HFFc6 (cell line): ENCODE results near the gene RFC1. TPM values are rescaled to one million over a fixed set of nuclear protein-coding genes. Genes with fewer than 3 reads are reported as not detected.

Source experiments
- DNase-seq: peaks from one replicate; pipeline ENCODE4 v3.0.0-alpha.2; 2018
- H3K27ac Mint-ChIP-seq: 2 replicates; pipeline ENCODE4 v1.8.0; 2020; ENCODE audit warnings: mild to moderate bottlenecking, mixed read lengths
- H3K27me3 Mint-ChIP-seq: 2 replicates; pipeline ENCODE4 v1.8.0; 2021; ENCODE audit warnings: mild to moderate bottlenecking, moderate library complexity, mixed read lengths; ENCODE audit not compliant: insufficient read depth
- H3K36me3 Mint-ChIP-seq: 2 replicates; pipeline ENCODE4 v1.8.0; 2021; ENCODE audit warnings: low read depth, mixed read lengths
- H3K4me1 Mint-ChIP-seq: 2 replicates; pipeline ENCODE4 v1.8.0; 2020; ENCODE audit warnings: low read depth, mixed read lengths
- H3K4me3 Mint-ChIP-seq: 2 replicates; pipeline ENCODE4 v1.8.0; 2020; ENCODE audit warnings: mild to moderate bottlenecking, moderate library complexity, mixed read lengths
- H3K9me3 Mint-ChIP-seq: 2 replicates; pipeline ENCODE4 v1.8.0; 2020; ENCODE audit warnings: mild to moderate bottlenecking, mixed read lengths
- CTCF ChIP-seq: fragments of 200-600 bp; sonication (generic); IDR thresholded peaks from 2 replicates; pipeline ENCODE4 v1.5.0; 2021; ENCODE audit warnings: antibody characterized with exemption, mild to moderate bottlenecking
- total RNA-seq, 6 experiments: library from RNA; stranded (reverse); fragmentation: NEBNext Ultra II Directional; extraction: Animal tissue kit (Norgen Biotek cat#: 25700); gene quantifications; 2 replicates in 1 of 6; 3 replicates in 5 of 6; pipeline ENCODE4 v1.2.3, GENCODE V29; 2021

Gene RFC1
- total RNA-seq, 6 experiments from 2014 or later: 35.1 to 42.7 (median 41.0) TPM

DNA sequence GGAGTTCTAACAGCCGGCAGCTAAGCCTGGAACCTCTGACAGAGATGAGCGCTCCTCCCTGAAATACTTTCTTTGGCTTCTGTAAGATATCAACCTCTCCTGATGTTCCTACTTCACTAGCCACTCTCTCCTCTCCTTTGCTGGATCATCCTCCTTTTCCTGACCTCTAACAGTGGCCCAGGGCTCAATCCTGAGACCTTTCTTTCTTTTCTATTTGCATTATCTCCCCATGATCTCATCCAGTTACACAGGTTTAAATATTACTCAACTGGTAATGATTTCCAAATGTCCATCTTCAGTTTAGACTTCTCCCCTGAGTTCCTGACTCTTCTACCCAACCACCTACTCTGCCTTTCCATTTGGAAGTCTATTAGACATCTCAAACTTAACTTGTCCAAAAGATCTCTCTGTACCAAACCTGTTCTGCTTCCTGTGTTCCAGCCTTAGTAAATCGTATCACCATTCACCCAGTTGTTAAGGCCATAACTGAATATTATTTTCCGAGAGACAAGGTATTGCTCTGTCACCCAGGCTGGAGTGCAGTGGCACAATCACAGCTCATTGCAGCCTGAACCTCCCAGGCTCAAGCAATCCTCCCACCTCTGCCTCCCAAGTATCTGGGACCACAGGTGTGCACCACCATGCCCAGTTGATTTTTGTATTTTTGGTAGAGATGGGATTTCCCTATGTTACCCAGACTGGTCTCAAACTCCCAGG, 41.1 kb downstream of the RFC1 start:
- Mint-ChIP-seq H3K4me3 (no peak overlapping the region), H3K4me1 (peaks cover 37% of the 10 kb centered on the region), H3K27ac (no peak overlapping the region), H3K9me3 (no peaks in the 10 kb centered on the region), H3K27me3 (no peaks in the 10 kb centered on the region), H3K36me3 (peaks cover 38% of the 10 kb centered on the region)
- TF ChIP-seq CTCF: no peak
- DNase-seq: no peak

- no peak for DNase-seq
- peaks cover 43% of the 10 kb centered on the region for H3K4me1 Mint-ChIP-seq
- H3K27ac Mint-ChIP-seq: no peak overlapping the region
- H3K4me3 Mint-ChIP-seq: no peak overlapping the region
- no peaks in the 10 kb centered on the region for H3K9me3 Mint-ChIP-seq
- no peak for TF ChIP-seq CTCF
- peaks cover 38% of the 10 kb centered on the region for H3K36me3 Mint-ChIP-seq
- no peaks in the 10 kb centered on the region for H3K27me3 Mint-ChIP-seq
Measured at GRCh38 chr4:39324446-39324845, 41.7 kb downstream of the RFC1 start.

DNA sequence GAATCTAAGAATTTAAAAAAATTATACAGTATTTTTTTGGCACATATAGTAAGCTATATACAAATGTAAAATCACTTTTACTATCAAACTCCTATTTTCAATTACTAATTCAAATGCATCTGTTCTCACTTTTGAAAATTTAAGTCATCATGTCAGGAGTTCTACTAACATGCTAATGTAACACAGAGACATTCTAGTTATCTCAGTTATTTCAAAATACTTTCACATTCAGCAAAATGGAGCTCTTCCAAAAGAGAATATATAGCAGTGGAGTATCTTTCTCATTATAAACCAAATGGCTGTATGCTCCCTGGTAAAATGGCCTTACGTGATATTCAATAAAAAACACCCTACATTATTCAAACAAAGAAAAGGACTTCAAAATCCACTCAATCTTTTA, 42.3 kb downstream of the RFC1 start:
- Mint-ChIP-seq H3K4me3 (no peak overlapping the region), H3K36me3 (peaks cover 38% of the 10 kb centered on the region), H3K4me1 (peaks cover 48% of the 10 kb centered on the region), H3K9me3 (no peaks in the 10 kb centered on the region), H3K27me3 (no peaks in the 10 kb centered on the region), H3K27ac (no peak overlapping the region)
- TF ChIP-seq CTCF: no peak
- DNase-seq: no peak

- Mint-ChIP-seq H3K36me3 (peaks cover 21% of the 10 kb centered on the region), H3K27me3 (no peaks in the 10 kb centered on the region), H3K4me3 (peak overlapping the region; percentile 69), H3K9me3 (no peaks in the 10 kb centered on the region), H3K4me1 (peaks cover 44% of the 10 kb centered on the region), H3K27ac (peak overlapping the region; percentile 91)
- TF ChIP-seq CTCF: no peak
- DNase-seq: peak; percentile 23
Measured at GRCh38 chr4:39320381-39321115, 45.6 kb downstream of the RFC1 start.

DNA sequence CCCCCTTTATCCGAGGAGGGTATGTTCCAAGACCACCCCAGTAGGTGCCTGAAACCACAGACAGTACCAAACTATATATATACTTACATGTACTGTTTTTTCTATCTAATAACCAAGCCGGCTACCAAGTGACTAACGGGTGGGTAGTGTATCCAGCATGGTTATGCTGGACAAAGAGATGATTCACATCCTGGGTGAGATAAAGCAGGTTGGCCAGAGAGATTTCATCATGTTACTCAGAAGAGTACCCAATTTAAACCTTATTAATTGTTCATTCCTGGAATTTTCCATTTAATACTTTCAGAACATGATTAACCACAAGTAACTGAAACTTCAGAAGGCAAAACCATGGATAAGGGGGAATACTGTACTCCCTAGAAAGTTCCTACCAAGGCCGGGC, 46.5 kb downstream of the RFC1 start:
- no peak for TF ChIP-seq CTCF
- peak overlapping the region; percentile 91 for H3K27ac Mint-ChIP-seq
- H3K4me1 Mint-ChIP-seq: peaks cover 36% of the 10 kb centered on the region
- peak overlapping the region; percentile 69 for H3K4me3 Mint-ChIP-seq
- H3K27me3 Mint-ChIP-seq: no peaks in the 10 kb centered on the region
- peak; percentile 89 for DNase-seq
- no peaks in the 10 kb centered on the region for H3K9me3 Mint-ChIP-seq
- peaks cover 20% of the 10 kb centered on the region for H3K36me3 Mint-ChIP-seq
